Small intestine (tissue), 7 donors: ENCODE measurements around the gene MAML2. TPM values are rescaled to one million over a fixed set of nuclear protein-coding genes. Genes with fewer than 3 reads are reported as not detected.

Source experiments
- DNase-seq, 2 donors: peaks; one replicate each; pipeline versions ENCODE4 v3.0.0 to v3.0.0-alpha.2; 2013
- FAIRE-seq: peaks from 2 replicates; lab custom pipeline; 2012; peaks lifted over from hg19 to GRCh38; lab: Jason Lieb, UNC
- H3K27ac ChIP-seq, 3 donors: one replicate each; pipeline ENCODE4 v1.5.1; 2013; ENCODE audit warnings: low read length in 2 of 3, mild to moderate bottlenecking in 2 of 3, control low read depth in 1 of 3, inconsistent platforms in 1 of 3, low read depth in 1 of 3, moderate library complexity in 1 of 3
- H3K27me3 ChIP-seq, 3 donors: one replicate each; pipeline ENCODE4 v1.6.1; 2013; ENCODE audit warnings: low read length in 3 of 3, inconsistent platforms in 1 of 3; ENCODE audit not compliant: control insufficient read depth in 3 of 3, insufficient read depth in 3 of 3
- H3K36me3 ChIP-seq, 3 donors: one replicate each; pipeline ENCODE4 v1.6.1; 2013; ENCODE audit warnings: low read length in 3 of 3, inconsistent platforms in 1 of 3, low read depth in 1 of 3, mild to moderate bottlenecking in 1 of 3, moderate library complexity in 1 of 3; ENCODE audit not compliant: control insufficient read depth in 3 of 3, insufficient read depth in 2 of 3
- H3K4me1 ChIP-seq, 3 donors: one replicate each; pipeline ENCODE4 v1.6.1; 2013; ENCODE audit warnings: low read length in 2 of 3, inconsistent platforms in 1 of 3, low read depth in 1 of 3, mild to moderate bottlenecking in 1 of 3, moderate library complexity in 1 of 3; ENCODE audit not compliant: control insufficient read depth in 3 of 3, insufficient read depth in 2 of 3
- H3K4me3 ChIP-seq, 3 donors: one replicate each; pipeline ENCODE4 v1.5.1; 2013; ENCODE audit warnings: low read length in 3 of 3, control low read depth in 1 of 3, inconsistent platforms in 1 of 3, low read depth in 1 of 3, mild to moderate bottlenecking in 1 of 3, moderate library complexity in 1 of 3
- H3K9me3 ChIP-seq, 2 donors: one replicate each; pipeline ENCODE4 v1.6.1; 2013; ENCODE audit warnings: low read depth in 1 of 2, low read length in 1 of 2; ENCODE audit not compliant: control insufficient read depth in 2 of 2, insufficient read depth in 1 of 2
- WGBS, 3 donors: extraction: QIAGEN DNeasy Blood & Tissue Kit; methylation state at CpG; one replicate each; pipeline ENCODE4 v1.1.7; 2013; 5-methylcytosine and 5-hydroxymethylcytosine counted together
- polyA plus RNA-seq, 4 donors: library from polyadenylated mRNA; stranded (reverse) in 3 of 4; unstranded in 1 of 4; fragments of 200-250 nt in 3 of 4; fragments of 120-200 nt in 1 of 4; gene quantifications; one replicate each; pipeline versions ENCODE4 v1.2.1 to v1.2.3, GENCODE V29; 2013
- donor health status: healthy with polysubstance abuse.
- donor health status: control.
- donor health status: control.
- donor health status: Bipolar disorder and iron deficiency.
- donor health status: healthy.

MAML2 gene
- polyA plus RNA-seq, 4 donors: 0.45 to 11.6 (median 1.6) TPM

- peak in 1 of 2 donors; percentile 43 for DNase-seq
- peak overlapping the region in 2 of 3 donors; percentile 33 to 80 for H3K27ac ChIP-seq
- FAIRE-seq: no peak
- no peaks in the 10 kb centered on the region for H3K4me1 ChIP-seq
- no peaks in the 10 kb centered on the region for H3K27me3 ChIP-seq
- no peak overlapping the region for H3K4me3 ChIP-seq
- H3K9me3 ChIP-seq: no peaks in the 10 kb centered on the region
- 62 to 87% (median 85%) methylated on average over 4 of the region's 4 CpGs for WGBS, 3 donors
- H3K36me3 ChIP-seq: no peaks in the 10 kb centered on the region
These were observed 114.5 kb downstream of the MAML2 start for GRCh38 chr11:96228473-96228891.

- H3K27ac ChIP-seq: no peak overlapping the region
- no peaks in the 10 kb centered on the region for H3K27me3 ChIP-seq
- H3K4me1 ChIP-seq: no peaks in the 10 kb centered on the region
- H3K4me3 ChIP-seq: no peak overlapping the region
- DNase-seq (no peak), FAIRE-seq (no peak)
- no peaks in the 10 kb centered on the region for H3K36me3 ChIP-seq
- H3K9me3 ChIP-seq: no peaks in the 10 kb centered on the region
- 94 to 100% (median 98%) methylated on average over 1 of the region's 1 CpG for WGBS, 3 donors
These were observed 115.8 kb downstream of the MAML2 start for GRCh38 chr11:96227244-96227643.

GRCh38 chr11:96223083-96223482 is 119.9 kb downstream of the MAML2 start:
- no peak overlapping the region for H3K4me3 ChIP-seq
- peaks cover 0 to 15% (median 0%) of the 10 kb centered on the region in 3 donors for H3K4me1 ChIP-seq
- WGBS, 3 donors: 96 to 100% (median 97%) methylated on average over 1 of the region's 1 CpG
- DNase-seq (no peak), FAIRE-seq (no peak)
- H3K27me3 ChIP-seq: no peaks in the 10 kb centered on the region
- no peak overlapping the region for H3K27ac ChIP-seq
- no peaks in the 10 kb centered on the region for H3K9me3 ChIP-seq
- no peaks in the 10 kb centered on the region for H3K36me3 ChIP-seq

- peaks cover 0 to 15% (median 0%) of the 10 kb centered on the region in 3 donors for H3K4me1 ChIP-seq
These were observed 120.9 kb downstream of the MAML2 start for GRCh38 chr11:96222102-96222501.

GRCh38 chr11:96221244-96222070 is 121.5 kb downstream of the MAML2 start:
- Histone ChIP-seq H3K4me3 (no peak overlapping the region), H3K36me3 (no peaks in the 10 kb centered on the region), H3K9me3 (no peaks in the 10 kb centered on the region), H3K27ac (no peak overlapping the region), H3K27me3 (no peaks in the 10 kb centered on the region), H3K4me1 (peaks cover 0 to 19% (median 0%) of the 10 kb centered on the region in 3 donors)
- FAIRE-seq: no peak
- DNase-seq: no peak
- 57 to 72% (median 72%) methylated on average over 4 of the region's 4 CpGs for WGBS, 3 donors

More at GRCh38 chr11:96222102-96222501, 120.9 kb downstream of the MAML2 start:
- Histone ChIP-seq H3K36me3 (no peaks in the 10 kb centered on the region), H3K4me3 (no peak overlapping the region), H3K9me3 (no peaks in the 10 kb centered on the region), H3K27me3 (no peaks in the 10 kb centered on the region), H3K27ac (no peak overlapping the region)
- WGBS, 3 donors: 88 to 93% (median 91%) methylated on average over 6 of the region's 6 CpGs
- FAIRE-seq (no peak), DNase-seq (no peak)

- H3K27me3 ChIP-seq: no peaks in the 10 kb centered on the region
- H3K27ac ChIP-seq: peak overlapping the region in 1 of 3 donors; percentile 55
- FAIRE-seq: no peak
- no peak overlapping the region for H3K4me3 ChIP-seq
- H3K36me3 ChIP-seq: no peaks in the 10 kb centered on the region
- WGBS, 3 donors: 44 to 59% (median 58%) methylated on average over 3 of the region's 3 CpGs
- H3K9me3 ChIP-seq: no peaks in the 10 kb centered on the region
- H3K4me1 ChIP-seq: peaks cover 0 to 27% (median 0%) of the 10 kb centered on the region in 3 donors
- DNase-seq: no peak
These were observed 122.9 kb downstream of the MAML2 start for GRCh38 chr11:96219981-96220623.

- Histone ChIP-seq H3K36me3 (no peaks in the 10 kb centered on the region), H3K4me1 (peaks cover 0 to 27% (median 0%) of the 10 kb centered on the region in 3 donors), H3K27ac (no peak overlapping the region), H3K4me3 (no peak overlapping the region), H3K27me3 (no peaks in the 10 kb centered on the region), H3K9me3 (no peaks in the 10 kb centered on the region)
- no peak for DNase-seq
- FAIRE-seq: no peak
- WGBS, 3 donors: 65 to 90% (median 76%) methylated on average over 3 of the region's 3 CpGs
These were observed 124.1 kb downstream of the MAML2 start for GRCh38 chr11:96218901-96219300.

- H3K27me3 ChIP-seq: no peaks in the 10 kb centered on the region
- peaks cover 0 to 31% (median 0%) of the 10 kb centered on the region in 3 donors for H3K4me1 ChIP-seq
- H3K9me3 ChIP-seq: no peaks in the 10 kb centered on the region
- no peak overlapping the region for H3K4me3 ChIP-seq
- FAIRE-seq: no peak
- DNase-seq: no peak
- 59 to 82% (median 78%) methylated on average over 5 of the region's 5 CpGs for WGBS, 3 donors
- no peaks in the 10 kb centered on the region for H3K36me3 ChIP-seq
- no peak overlapping the region for H3K27ac ChIP-seq
These were observed 125.0 kb downstream of the MAML2 start for GRCh38 chr11:96218006-96218405.
